NAMALWA (cell line): ENCODE results near the gene SAMSN1.
"Not testable (repeated sequence)": the region's sequence is repeated elsewhere in the genome, so short reads cannot be mapped to it uniquely, and the experiment has no call there.

Experiments
- DNase-seq: peaks from one replicate; pipeline ENCODE4 v3.0.0-alpha.2; 2015; ENCODE audit warnings: low spot score

Gene SAMSN1

GRCh38 chr21:14528815-14529214 is 17.3 kb downstream of the SAMSN1 start:
- no peak for DNase-seq

GRCh38 chr21:14527696-14528652 is 18.1 kb downstream of the SAMSN1 start:
- DNase-seq: no peak

GRCh38 chr21:14526836-14527695 is 19.0 kb downstream of the SAMSN1 start:
- peak; percentile 29 for DNase-seq

GRCh38 chr21:14526199-14526598 is 19.9 kb downstream of the SAMSN1 start:
- no peak for DNase-seq

GRCh38 chr21:14523234-14523633 is 22.9 kb downstream of the SAMSN1 start:
- peak; percentile 40 for DNase-seq

GRCh38 chr21:14522736-14523135 is 23.4 kb downstream of the SAMSN1 start:
- DNase-seq: no peak

- peak; percentile 52 for DNase-seq
Observed at GRCh38 chr21:14520535-14520934, 25.6 kb downstream of the SAMSN1 start.

GRCh38 chr21:14519000-14519399 is 27.1 kb downstream of the SAMSN1 start:
- no peak for DNase-seq

GRCh38 chr21:14513804-14514203 is 32.3 kb downstream of the SAMSN1 start:
- DNase-seq: no peak

- not testable (repeated sequence) for DNase-seq
Observed at GRCh38 chr21:14506859-14507457, 39.2 kb downstream of the SAMSN1 start.

GRCh38 chr21:14500873-14501272 is 45.2 kb downstream of the SAMSN1 start:
- no peak for DNase-seq

GRCh38 chr21:14499316-14499715 is 46.8 kb downstream of the SAMSN1 start:
- DNase-seq: no peak

GRCh38 chr21:14497825-14498224 is 48.3 kb downstream of the SAMSN1 start:
- DNase-seq: no peak

- DNase-seq: no peak
Observed at GRCh38 chr21:14495075-14495474, 51.0 kb downstream of the SAMSN1 start.

- not testable (repeated sequence) for DNase-seq
Observed at GRCh38 chr21:14494181-14494580, 51.9 kb downstream of the SAMSN1 start.

- no peak for DNase-seq
Observed at GRCh38 chr21:14493731-14494130, 52.4 kb downstream of the SAMSN1 start.

GRCh38 chr21:14492931-14493330 is 53.2 kb downstream of the SAMSN1 start:
- no peak for DNase-seq

- no peak for DNase-seq
Observed at GRCh38 chr21:14491269-14491681, 54.8 kb downstream of the SAMSN1 start.

GRCh38 chr21:14488672-14489204 is 57.4 kb downstream of the SAMSN1 start:
- no peak for DNase-seq

- DNase-seq: no peak
Observed at GRCh38 chr21:14487490-14488432, 58.4 kb downstream of the SAMSN1 start.

GRCh38 chr21:14486869-14487268 is 59.2 kb downstream of the SAMSN1 start:
- no peak for DNase-seq
